DMS 273 treated with DMSO at 0.1 percent for 48 hours (cell line): ENCODE results near the gene HIP1.
A peak's percentile ranks its signal among the peaks of the same experiment; 100 is the strongest.
"Not testable (repeated sequence)": the region's sequence is repeated elsewhere in the genome, so short reads cannot be mapped to it uniquely, and the experiment has no call there.

ENCODE experiments used
- DNase-seq: peaks from one replicate; lab custom pipeline; 2025; lab: John Stamatoyannopoulos, UW

HIP1 gene

GRCh38 chr7:75686551-75686950 is 52.2 kb downstream of the HIP1 start:
- no peak for DNase-seq

GRCh38 chr7:75682052-75682451 is 56.7 kb downstream of the HIP1 start:
- not testable (repeated sequence) for DNase-seq

GRCh38 chr7:75679060-75679459 is 59.7 kb downstream of the HIP1 start:
- no peak for DNase-seq

- no peak for DNase-seq
These were observed 69.2 kb downstream of the HIP1 start for GRCh38 chr7:75669579-75669978.

GRCh38 chr7:75667938-75668337 is 70.8 kb downstream of the HIP1 start:
- DNase-seq = no peak

GRCh38 chr7:75663302-75663907 is 75.3 kb downstream of the HIP1 start:
- DNase-seq = no peak

GRCh38 chr7:75662579-75663301 is 76.0 kb downstream of the HIP1 start:
- DNase-seq = no peak

GRCh38 chr7:75660566-75661215 is 78.0 kb downstream of the HIP1 start:
- DNase-seq = no peak

- DNase-seq = no peak
These were observed 79.9 kb downstream of the HIP1 start for GRCh38 chr7:75658802-75659201.

- DNase-seq = no peak
These were observed 80.4 kb downstream of the HIP1 start for GRCh38 chr7:75658369-75658768.

- DNase-seq = no peak
These were observed 80.9 kb downstream of the HIP1 start for GRCh38 chr7:75657866-75658265.

GRCh38 chr7:75656740-75657139 is 82.0 kb downstream of the HIP1 start:
- DNase-seq = no peak

GRCh38 chr7:75655536-75655935 is 83.2 kb downstream of the HIP1 start:
- DNase-seq = no peak

- no peak for DNase-seq
These were observed 83.9 kb downstream of the HIP1 start for GRCh38 chr7:75654855-75655254.

GRCh38 chr7:75653651-75654050 is 85.1 kb downstream of the HIP1 start:
- DNase-seq = no peak

- DNase-seq = no peak
These were observed 86.0 kb downstream of the HIP1 start for GRCh38 chr7:75652788-75653187.

GRCh38 chr7:75650681-75651080 is 88.1 kb downstream of the HIP1 start:
- no peak for DNase-seq

- no peak for DNase-seq
These were observed 88.7 kb downstream of the HIP1 start for GRCh38 chr7:75650062-75650461.

GRCh38 chr7:75649462-75649861 is 89.3 kb downstream of the HIP1 start:
- DNase-seq = no peak

GRCh38 chr7:75647709-75648438 is 90.9 kb downstream of the HIP1 start:
- no peak for DNase-seq

GRCh38 chr7:75646571-75647102 is 92.1 kb downstream of the HIP1 start:
- peak; percentile 37 for DNase-seq

- DNase-seq = no peak
These were observed 93.2 kb downstream of the HIP1 start for GRCh38 chr7:75645570-75645969.
